Ishikawa (cell line): ENCODE results near the gene ARPC5.
A peak's percentile ranks its signal among the peaks of the same experiment; 100 is the strongest.

Experiments used
- CEBPB ChIP-seq: IDR thresholded peaks from 2 replicates; pipeline ENCODE4 v1.6.1; 2012
- CREB1 ChIP-seq: IDR thresholded peaks from 2 replicates; pipeline ENCODE4 v1.6.1; 2012; ENCODE audit warnings: low read depth
- EGR1 ChIP-seq: IDR thresholded peaks from 2 replicates; pipeline ENCODE4 v1.6.1; 2012
- EP300 ChIP-seq: IDR thresholded peaks from 2 replicates; pipeline ENCODE4 v1.6.1; 2012; ENCODE audit warnings: borderline replicate concordance
- FOXM1 ChIP-seq: IDR thresholded peaks from 2 replicates; pipeline ENCODE4 v1.6.1; 2012; ENCODE audit warnings: low read depth, borderline replicate concordance
- NFIC ChIP-seq: IDR thresholded peaks from 2 replicates; pipeline ENCODE4 v1.6.1; 2012
- RAD21 ChIP-seq: IDR thresholded peaks from 2 replicates; pipeline ENCODE4 v1.6.1; 2012; ENCODE audit warnings: low read depth
- TAF1 ChIP-seq: IDR thresholded peaks from 2 replicates; pipeline ENCODE4 v1.6.1; 2012; ENCODE audit warnings: low read depth, mild to moderate bottlenecking
- TCF12 ChIP-seq: IDR thresholded peaks from 2 replicates; pipeline ENCODE4 v1.6.1; 2012; ENCODE audit warnings: low read depth
- TEAD4 ChIP-seq: IDR thresholded peaks from 2 replicates; pipeline ENCODE4 v1.6.1; 2012
- YY1 ChIP-seq: IDR thresholded peaks from 2 replicates; pipeline ENCODE4 v1.6.1; 2012; ENCODE audit warnings: low read depth
- TF ChIP-seq, protein P1 (sequence below): IDR thresholded peaks from 2 replicates; pipeline ENCODE4 v1.6.1; 2012

DNA sequence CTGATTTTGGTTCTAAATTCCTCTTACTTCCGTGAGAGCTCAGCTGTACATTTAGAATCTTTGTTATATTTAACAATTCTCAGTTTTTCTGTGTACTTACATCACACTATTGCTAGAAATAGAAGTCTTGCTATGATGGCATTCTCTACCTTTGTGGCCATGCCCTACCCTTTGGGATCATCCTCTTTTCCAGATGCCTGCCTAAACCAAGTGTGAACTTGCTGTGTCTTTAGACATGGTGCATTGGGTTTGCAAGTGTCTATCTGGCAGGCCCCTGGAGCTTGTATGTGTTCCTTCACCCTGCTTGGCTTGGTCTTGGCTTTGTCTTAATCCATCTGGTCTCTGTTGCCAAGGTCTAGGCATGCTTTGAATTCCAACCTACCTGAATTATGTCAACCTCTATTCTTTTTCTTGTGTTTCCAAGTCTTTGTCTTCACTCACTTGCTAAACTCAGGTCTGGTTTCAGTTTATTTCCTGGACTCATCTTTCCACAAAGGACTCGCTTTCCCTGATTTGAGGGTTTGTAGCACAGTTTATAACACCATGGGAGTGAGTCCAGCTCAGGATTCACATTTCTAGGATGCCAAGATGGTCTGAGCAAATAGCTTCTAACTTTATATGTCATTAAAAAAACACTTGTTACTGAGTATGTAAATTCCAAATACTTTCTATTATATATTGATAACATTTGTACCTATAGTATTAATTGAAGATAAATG is 38.2 kb upstream of the ARPC5 start:
- no peak for TF ChIP-seq NFIC
- TF ChIP-seq EP300: no peak
- TF ChIP-seq EGR1: no peak
- no peak for TF ChIP-seq TAF1
- no peak for TF ChIP-seq FOXM1
- TF ChIP-seq RAD21: no peak
- TF ChIP-seq, protein P1, sequence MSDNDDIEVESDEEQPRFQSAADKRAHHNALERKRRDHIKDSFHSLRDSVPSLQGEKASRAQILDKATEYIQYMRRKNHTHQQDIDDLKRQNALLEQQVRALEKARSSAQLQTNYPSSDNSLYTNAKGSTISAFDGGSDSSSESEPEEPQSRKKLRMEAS: no peak
- no peak for TF ChIP-seq CREB1
- TF ChIP-seq CEBPB: no peak
- TF ChIP-seq TCF12: no peak
- peak; percentile 48; the same call in 1 of the 2 replicates for TF ChIP-seq TEAD4
- no peak for TF ChIP-seq YY1
